Peyer's patch (tissue), 4 donors: ENCODE results near the gene PTPRK.

Experiments
- POLR2A ChIP-seq, 2 donors: fragments of 450-650 bp; IDR thresholded peaks; one replicate each; pipeline ENCODE4 v1.5.1; 2017; ENCODE audit warnings: antibody characterized with exemption in 2 of 2, mild to moderate bottlenecking in 2 of 2, moderate library complexity in 2 of 2
- TF ChIP-seq, protein P1 (sequence below), 6 experiments: fragments of 450-650 bp in 4 of 6; fragments of 200-600 bp in 2 of 6; sonication (generic) in 1 of 6; IDR thresholded peaks; one replicate each; pipeline ENCODE4 v1.5.1; 2017 to 2019; ENCODE audit warnings: antibody characterized with exemption in 6 of 6, mild to moderate bottlenecking in 3 of 6, moderate library complexity in 1 of 6

DNA sequence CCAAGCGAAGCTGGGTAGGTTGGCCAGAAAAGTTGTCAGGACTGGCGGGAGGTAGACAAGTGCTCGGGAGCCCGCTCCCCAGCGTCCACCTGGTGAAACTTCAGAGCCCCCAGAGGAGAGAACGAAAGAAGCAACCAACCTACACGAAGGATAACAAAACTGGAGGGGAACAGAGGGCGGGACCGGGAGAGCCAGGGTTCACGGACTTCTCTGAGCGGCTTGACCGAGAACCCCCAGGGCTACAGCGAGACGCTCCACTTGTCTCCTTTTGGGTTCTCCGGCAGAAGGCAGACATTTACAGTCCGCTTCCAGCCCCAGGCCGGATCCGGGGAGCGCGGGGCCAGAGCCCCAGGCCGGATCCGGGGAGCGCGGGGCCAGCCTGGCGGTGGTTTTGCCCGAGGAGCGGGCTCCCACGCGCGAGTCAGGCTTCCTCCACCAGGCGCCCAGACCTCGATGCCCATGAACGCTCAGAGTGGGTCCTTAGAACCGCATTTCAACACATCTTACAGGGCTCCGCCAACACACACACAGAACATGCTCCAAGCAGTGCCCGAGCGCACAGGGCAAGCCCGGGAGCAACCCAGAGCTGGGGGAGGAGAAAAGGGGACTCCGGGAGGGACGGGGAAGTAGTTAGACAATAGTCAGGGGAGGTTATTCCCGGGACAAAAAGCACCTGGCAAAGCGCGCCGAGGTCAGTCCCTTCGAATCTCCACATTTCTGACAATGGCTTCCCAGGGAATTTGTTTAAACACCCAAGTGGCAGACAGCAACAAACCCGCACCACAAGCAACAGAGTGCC lies 1.1 kb downstream of the PTPRK start:
- TF ChIP-seq, protein P1, sequence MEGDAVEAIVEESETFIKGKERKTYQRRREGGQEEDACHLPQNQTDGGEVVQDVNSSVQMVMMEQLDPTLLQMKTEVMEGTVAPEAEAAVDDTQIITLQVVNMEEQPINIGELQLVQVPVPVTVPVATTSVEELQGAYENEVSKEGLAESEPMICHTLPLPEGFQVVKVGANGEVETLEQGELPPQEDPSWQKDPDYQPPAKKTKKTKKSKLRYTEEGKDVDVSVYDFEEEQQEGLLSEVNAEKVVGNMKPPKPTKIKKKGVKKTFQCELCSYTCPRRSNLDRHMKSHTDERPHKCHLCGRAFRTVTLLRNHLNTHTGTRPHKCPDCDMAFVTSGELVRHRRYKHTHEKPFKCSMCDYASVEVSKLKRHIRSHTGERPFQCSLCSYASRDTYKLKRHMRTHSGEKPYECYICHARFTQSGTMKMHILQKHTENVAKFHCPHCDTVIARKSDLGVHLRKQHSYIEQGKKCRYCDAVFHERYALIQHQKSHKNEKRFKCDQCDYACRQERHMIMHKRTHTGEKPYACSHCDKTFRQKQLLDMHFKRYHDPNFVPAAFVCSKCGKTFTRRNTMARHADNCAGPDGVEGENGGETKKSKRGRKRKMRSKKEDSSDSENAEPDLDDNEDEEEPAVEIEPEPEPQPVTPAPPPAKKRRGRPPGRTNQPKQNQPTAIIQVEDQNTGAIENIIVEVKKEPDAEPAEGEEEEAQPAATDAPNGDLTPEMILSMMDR (IDR thresholded peaks at IDR 0.05) = peak in 2 of 6 experiments; percentile 14 to 18
- peak in 1 of 2 donors; percentile 5 for TF ChIP-seq POLR2A (IDR thresholded peaks at IDR 0.05)
